CD4-positive, alpha-beta T cell treated with Interferon gamma for 1 hour (primary cell): ENCODE results near the gene DNAJC15.
A peak's percentile ranks its signal among the peaks of the same experiment; 100 is the strongest.
"Not testable (repeated sequence)": the region's sequence is repeated elsewhere in the genome, so short reads cannot be mapped to it uniquely, and the experiment has no call there.

Source experiments
- DNase-seq: peaks from one replicate; pipeline ENCODE4 v3.0.0-alpha.2; 2020

Gene DNAJC15

DNA sequence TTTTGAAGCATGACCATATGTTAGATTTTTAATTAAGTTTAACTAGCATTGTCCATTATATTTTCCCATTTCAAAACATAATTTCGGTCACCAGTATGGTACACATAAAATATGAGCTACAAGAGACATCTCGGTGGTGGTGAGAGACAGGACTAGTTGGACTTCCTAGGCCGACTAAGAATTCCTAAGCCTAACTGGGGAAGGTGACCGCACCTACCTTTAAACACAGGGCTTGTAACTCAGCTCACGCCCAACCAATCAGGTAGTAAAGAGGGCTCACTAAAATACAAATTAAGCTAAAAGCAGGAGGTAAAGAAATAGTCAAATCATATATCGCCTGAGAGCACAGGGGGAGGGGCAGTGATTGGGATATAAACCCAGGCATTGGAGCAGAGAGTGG is 22.9 kb downstream of the DNAJC15 start:
- DNase-seq = no peak

- peak; percentile 20 for DNase-seq
These were observed 31.7 kb downstream of the DNAJC15 start for GRCh38 chr13:43054803-43055802.

- peak; percentile 71 for DNase-seq
These were observed 34.4 kb downstream of the DNAJC15 start for GRCh38 chr13:43057653-43058317.

GRCh38 chr13:43058318-43058674 is 34.9 kb downstream of the DNAJC15 start:
- DNase-seq = no peak

DNA sequence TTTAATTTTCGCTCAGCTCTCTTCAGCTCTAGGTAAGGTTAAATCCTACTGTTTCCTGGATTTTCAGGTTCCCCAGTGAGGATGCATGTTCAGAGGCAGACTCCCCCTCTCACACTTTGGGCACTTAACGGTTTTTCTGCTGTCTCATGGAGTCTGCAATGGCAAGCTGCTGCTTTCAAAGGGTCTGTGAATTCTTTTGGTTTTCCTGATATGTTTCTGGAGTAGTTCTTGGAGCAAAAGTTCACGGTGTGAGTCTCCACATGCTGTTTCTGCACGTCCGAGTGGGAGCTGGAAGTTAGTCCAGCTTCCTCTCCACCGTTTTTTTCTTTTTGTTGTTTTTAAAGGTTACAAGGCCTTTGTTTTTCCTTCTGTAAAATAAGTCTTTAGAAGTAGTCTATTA is 35.4 kb downstream of the DNAJC15 start:
- DNase-seq = no peak

- not testable (repeated sequence) for DNase-seq
These were observed 36.4 kb downstream of the DNAJC15 start for GRCh38 chr13:43059779-43060178.

GRCh38 chr13:43060806-43061205 is 37.4 kb downstream of the DNAJC15 start:
- not testable (repeated sequence) for DNase-seq

DNA sequence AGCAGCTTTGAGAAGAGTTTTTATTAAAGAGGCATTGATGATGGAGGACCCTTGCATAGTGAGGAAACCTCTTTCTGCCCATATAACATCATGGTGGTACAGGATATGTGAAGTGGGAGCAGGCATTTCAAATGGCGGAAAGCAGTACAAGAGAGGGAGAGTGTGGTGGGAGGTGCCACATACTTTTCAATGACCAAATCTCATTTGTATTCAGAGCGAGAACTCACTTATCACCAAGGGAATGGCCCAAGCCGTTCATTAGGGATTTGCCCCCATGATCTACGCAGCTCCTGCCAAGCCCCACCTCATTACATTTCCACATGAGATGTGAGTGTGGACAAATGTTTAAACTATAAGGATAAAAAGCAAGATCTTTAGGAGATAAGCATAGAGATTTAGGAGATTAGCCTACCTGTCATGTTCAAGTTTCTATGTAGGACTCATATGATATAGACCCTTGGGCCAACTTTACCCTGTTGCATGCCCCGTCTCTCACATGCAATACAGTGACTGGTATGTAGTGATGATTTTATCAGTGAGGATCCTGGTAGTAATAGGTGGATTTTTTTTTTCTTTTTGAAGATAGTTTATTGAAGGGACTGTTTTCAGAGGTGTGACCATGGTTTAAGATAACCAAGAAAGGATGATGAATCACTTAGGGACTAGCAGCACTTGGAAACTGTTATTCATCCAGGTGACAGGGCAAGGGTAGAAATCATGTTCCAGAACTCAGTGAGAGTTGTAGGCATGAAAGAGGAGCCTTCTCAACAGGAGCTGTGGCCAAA is 38.3 kb downstream of the DNAJC15 start:
- no peak for DNase-seq

GRCh38 chr13:43071824-43072223 is 48.4 kb downstream of the DNAJC15 start:
- DNase-seq = no peak

DNA sequence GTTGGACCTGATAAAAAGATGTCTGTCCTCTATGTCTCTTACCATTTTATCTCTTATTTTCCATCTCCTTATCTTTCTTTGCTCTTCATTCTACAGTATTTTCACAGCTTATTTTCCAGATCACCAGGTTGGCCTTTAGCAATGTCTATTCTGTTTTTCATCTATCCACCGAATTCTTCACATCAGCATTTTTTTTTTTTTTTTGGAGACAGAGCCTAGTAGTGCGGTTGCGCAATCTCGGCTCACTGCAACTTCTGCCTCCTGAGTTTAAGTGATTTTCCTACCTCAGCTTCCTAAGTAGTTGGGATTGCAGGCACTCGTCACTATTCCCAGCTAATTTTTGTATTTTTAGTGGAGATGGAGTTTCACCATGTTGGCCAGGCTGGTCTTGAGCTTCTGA is 49.0 kb downstream of the DNAJC15 start:
- no peak for DNase-seq

GRCh38 chr13:43074824-43075510 is 51.6 kb downstream of the DNAJC15 start:
- no peak for DNase-seq

- DNase-seq = not testable (repeated sequence)
These were observed 52.1 kb downstream of the DNAJC15 start for GRCh38 chr13:43075511-43075902.

DNA sequence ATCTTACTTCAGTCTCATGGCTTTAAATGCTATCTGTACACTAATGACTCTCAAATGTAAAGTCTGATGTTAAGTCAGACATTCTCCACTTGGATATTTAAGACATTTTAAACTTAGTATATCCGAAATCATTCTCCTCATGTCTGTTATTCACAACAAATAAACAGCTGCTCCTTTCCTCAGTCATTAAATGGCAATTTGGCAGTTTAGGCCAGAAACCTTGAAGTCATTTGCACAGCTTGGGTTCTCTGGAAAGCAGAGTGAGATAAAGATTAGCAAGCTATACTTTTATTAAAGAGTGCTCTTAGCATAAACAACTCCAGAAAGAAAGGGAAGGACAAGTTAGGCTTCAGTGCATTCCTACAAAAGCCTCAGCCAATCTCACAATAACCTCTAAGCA is 53.7 kb downstream of the DNAJC15 start:
- no peak for DNase-seq

DNA sequence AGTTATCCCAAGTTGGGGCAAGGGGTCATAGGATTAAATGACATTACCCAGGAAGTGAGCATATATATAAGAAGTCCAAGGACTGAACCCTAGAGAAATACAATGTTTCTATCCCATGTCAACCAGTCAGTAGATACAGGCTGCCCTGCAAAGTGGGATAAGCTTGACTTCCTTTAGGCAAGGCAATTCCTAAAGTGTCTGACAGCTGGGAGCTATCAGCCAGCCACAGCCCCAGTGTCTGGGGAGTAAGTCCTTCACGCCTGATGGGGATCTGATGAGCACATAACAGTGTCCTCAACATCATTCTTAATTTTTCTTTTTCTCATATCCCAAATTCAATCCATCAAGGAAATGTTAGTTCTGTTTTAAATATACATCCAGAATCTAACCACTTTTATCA is 54.1 kb downstream of the DNAJC15 start:
- no peak for DNase-seq

- DNase-seq = no peak
These were observed 54.5 kb downstream of the DNAJC15 start for GRCh38 chr13:43077906-43078305.

DNA sequence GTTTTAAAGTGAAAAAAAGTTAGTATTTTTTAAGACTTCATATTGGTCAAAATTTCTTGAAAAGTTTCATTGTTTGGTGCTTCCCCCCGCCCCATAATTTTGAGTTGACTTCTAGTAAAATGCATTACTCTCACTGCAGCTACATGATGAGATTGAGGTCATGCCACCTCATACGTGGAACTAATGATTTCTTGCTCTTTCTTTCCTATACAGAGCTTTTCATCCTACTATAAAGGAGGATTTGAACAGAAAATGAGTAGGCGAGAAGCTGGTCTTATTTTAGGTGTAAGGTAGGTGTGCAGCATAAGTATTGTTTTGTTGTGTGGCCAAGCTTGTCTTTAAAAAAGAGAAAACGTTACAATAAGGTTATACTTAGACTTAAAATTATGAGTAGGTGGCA is 55.0 kb downstream of the DNAJC15 start:
- no peak for DNase-seq

- DNase-seq = no peak
These were observed 56.1 kb downstream of the DNAJC15 start for GRCh38 chr13:43079392-43079931.

DNA sequence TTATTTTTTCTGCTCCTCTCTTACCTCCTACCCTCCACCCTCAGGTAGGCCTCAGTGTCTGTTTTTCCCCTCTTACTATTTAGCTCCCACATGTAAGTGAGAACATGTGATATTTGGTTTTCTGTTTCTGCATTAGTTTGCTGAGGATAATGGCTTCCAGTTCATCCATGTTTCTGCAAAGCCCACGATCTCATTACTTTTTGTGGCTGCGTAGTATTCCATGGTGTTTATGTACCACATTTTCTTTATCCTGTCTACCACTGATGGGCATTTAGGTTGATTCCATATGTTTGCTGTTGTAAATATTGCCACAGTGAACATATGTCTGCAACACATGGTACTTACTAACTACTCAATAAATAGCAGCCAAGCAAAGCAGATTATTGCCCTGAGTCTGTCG is 56.8 kb downstream of the DNAJC15 start:
- DNase-seq = no peak

- no peak for DNase-seq
These were observed 58.5 kb downstream of the DNAJC15 start for GRCh38 chr13:43081866-43082265.

GRCh38 chr13:43083750-43084149 is 60.4 kb downstream of the DNAJC15 start:
- DNase-seq = no peak

GRCh38 chr13:43085545-43085944 is 62.2 kb downstream of the DNAJC15 start:
- no peak for DNase-seq

- DNase-seq = no peak
These were observed 62.8 kb downstream of the DNAJC15 start for GRCh38 chr13:43086181-43086580.
